Measurements from ENCODE around the gene FLNA.
"Not testable (repeated sequence)": the region's sequence is repeated elsewhere in the genome, so short reads cannot be mapped to it uniquely, and the experiment has no call there.

FLNA gene

GRCh38 chrX:154328646-154329045, 45.8 kb downstream of the FLNA start:
- DNase-seq: no peak

DNA sequence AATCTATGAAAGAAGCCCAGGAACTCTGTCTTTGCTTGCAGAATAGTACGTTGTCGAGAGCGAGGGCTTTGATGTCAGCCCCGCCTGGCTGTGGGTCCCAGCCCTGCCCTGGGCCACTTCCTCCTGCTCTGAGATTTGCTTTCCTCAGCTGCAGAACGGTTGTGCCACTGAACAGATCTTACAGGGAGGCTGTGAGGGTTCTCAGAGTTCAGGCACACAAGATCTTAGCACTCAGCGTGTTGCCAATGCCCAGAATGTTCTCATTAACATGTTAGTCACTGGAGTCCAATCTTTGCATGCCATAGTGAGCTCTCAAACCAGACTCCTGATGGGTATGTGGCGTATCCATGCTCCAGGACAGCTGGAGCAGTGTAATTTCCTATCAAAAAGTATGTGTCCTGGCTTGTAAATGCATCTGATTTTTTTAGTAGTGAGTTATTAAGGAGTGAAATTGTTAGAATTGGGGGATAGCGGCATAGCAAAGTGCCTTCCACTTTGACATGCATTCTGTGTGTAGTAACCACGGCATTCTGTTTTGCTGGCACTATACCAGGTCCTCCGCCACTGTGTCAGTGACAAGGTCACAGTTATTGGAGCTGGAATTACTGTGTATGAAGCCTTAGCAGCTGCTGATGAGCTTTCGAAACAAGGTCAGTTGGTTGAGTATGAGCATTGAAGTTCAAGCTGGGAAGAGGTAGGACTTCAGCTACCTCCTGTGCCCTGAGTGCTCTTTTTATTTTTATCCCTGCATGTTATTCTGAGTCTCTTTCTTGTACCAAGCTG, 47.2 kb downstream of the FLNA start:
- no peak for DNase-seq

GRCh38 chrX:154325541-154325940, 48.9 kb downstream of the FLNA start:
- DNase-seq: no peak

DNA sequence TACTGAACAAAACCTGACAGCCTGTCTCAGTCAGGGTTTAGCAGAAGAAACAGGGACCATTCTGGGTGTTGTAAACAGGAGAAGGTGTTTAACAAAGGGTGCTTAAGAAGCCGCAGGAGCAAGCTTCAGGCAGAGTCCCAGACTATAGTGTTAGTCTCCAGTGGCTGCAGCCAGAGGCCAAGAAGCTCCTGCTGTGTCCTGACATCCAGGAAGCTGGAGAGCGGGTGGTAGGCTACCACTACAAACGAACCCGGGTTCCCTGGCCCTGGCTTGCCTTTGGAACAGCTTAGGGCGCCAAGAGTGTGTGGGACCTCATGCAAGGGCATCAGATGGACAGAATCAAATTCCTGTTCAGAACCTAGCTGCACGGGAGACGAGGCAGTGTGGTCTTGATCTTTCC, 50.9 kb downstream of the FLNA start:
- DNase-seq: no peak

DNA sequence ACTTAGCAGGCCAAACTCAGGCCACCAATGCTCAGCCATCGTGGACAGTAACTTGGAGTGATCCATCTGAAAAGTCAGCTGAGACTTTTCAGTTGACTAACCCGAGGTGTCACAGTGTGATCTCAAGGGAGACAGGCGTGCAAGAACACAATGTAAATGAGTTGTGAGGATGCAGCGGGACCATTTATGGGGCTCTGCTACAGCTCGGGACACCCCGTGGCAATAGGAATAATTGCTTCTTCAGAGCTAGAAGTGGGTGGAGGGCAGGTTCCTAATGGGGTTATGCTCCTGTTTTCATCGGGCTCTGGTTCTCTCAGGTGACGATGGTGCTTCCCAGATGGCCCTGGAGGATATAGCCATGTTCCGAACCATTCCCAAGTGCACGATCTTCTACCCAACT, 51.5 kb downstream of the FLNA start:
- DNase-seq: no peak

DNA sequence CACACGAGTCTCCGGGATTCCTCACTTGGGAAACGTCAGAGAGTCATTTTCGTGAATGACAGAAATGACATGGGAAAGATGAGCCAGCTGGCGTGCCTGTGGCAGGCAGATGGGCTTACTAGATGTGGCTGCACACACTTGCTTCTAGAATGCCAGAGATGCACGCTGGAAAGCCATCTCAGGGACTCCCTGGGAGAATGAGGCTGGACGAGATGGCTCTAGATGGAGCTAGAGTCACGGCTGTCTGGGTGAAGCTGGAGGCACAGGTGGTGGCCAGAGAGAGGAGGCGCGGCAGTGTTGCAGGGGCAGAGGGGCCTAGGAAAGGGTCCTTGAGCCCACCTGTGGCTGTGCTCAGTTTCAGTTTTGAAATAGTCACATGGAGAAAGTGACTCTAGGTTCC, 52.8 kb downstream of the FLNA start:
- DNase-seq: no peak

DNA sequence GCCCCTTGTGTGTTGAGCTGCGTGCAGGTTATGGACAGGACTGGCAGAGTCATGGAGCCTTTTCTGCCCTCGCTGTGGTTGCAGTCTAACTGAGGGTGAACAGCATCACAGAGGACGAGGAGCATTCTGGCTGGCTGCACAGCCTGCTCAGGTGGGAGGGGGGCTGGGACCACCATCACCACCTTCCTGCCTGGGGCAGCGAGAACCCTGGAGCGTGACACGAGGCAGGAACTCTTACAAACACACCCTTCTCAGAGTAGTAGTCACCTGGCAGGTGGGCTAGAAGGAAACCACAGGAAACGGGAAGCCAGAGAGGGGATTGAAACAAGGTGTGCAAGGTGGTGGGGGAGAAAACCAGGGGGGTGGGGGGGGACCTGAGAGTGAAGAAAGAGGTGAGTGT, 53.3 kb downstream of the FLNA start:
- no peak for DNase-seq

DNA sequence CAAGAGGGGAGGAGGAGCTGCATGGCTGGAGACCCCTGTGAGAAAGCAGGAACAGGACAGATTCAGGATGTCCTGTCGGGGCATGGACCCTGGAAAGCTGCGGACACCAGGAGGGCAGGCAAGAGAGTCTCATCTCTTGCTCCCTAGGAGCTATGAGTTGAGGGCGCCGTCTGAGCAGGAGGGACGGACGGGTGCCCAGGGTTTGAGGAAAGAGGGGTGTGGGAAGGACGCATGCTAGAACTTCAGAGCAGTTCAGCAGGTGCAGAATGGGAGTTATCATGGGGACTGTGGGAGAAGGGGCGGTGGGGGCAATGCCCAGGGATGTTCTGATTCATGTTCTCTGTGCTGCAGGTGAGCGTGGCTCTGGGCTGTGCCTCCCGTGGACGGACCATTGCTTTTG, 54.0 kb downstream of the FLNA start:
- no peak for DNase-seq

GRCh38 chrX:154317391-154317995, 56.9 kb downstream of the FLNA start:
- DNase-seq: no peak

GRCh38 chrX:154315416-154315815, 59.0 kb downstream of the FLNA start:
- no peak for DNase-seq

DNA sequence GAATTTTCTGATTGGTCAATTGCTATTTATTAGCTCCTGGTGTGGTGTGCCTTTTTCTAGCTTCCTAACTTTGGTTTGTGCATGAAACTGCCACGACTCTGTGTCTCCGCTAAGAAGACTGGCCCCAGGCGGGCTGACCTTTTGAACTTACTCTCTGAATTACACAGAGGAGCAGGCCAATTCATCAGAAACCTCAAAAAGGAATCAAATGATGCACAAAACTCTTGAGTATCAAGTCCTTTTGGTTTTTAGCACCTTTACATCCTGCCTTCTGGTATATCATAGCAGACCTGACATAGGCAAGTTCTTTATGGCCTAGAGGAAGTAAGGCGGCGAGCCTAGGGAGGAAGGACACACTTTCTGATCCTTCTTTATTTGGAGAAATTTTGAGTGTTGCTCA, 61.3 kb downstream of the FLNA start:
- DNase-seq: no peak

- DNase-seq: no peak
Measured at GRCh38 chrX:154312116-154312515, 62.3 kb downstream of the FLNA start.

- no peak for DNase-seq
Measured at GRCh38 chrX:154310616-154311536, 63.6 kb downstream of the FLNA start.

- no peak for DNase-seq
Measured at GRCh38 chrX:154309041-154309775, 65.2 kb downstream of the FLNA start.

DNA sequence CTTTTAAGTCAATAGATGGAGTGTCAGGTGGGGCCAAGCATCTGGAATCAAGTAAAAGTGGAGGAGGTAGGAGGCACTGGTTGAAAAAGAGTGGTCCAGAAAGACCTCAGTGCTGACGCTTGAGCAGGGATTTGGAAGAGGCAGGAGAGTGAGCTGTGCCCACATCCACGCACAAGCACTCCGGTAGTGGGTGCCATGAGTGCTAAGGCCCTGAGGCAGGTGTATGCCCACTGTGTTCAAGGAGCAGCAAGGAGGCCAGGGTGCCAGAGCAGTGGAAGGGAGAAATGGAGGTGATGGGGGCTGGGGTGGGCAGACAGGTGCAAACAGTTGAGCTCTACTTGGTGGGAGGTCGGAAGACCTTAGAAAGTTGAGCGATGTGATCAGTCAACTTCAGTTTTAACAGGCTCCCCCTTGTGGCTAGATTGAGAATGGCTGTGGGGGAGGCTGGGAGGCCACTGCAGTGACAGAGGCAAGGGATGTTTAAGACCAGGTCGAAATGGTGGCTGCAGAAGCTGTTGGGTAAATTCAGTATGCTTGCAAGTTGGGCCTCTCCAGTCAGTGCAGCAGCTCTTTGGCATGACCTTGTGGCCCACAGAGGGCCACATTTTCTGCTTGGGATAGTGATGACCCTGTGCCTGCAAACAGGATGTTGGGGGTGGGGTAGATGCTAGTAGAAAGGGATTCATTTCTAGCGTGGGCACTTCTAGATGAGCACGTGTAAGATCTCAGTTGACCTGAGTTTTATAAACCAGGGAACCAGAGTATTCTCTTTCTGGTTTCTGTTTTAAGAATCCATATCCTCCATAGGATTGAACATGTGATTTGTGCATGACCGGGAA, 66.1 kb downstream of the FLNA start:
- DNase-seq: peak; percentile 43

- DNase-seq: no peak
Measured at GRCh38 chrX:154307202-154307601, 67.2 kb downstream of the FLNA start.

- DNase-seq: no peak
Measured at GRCh38 chrX:154305541-154306205, 68.8 kb downstream of the FLNA start.

DNA sequence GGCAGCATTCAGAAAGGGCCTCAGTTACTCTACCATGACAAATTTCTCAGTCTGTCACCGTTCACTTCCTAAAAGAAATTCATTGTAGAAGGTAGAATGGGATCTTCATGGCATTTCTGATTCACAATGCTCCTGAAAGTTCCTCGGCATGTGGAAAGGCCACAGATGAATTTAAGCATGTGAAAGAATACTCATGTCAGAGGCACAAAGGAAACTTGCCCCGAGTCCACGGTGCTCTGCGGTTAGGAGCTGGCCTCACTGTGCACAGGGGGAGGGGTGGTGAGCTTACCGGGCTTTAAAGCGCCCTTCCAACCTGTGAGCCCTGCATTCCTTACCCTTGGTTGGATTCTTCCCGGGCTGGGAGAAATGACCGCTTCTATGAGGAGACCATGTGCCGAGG, 69.6 kb downstream of the FLNA start:
- no peak for DNase-seq

DNA sequence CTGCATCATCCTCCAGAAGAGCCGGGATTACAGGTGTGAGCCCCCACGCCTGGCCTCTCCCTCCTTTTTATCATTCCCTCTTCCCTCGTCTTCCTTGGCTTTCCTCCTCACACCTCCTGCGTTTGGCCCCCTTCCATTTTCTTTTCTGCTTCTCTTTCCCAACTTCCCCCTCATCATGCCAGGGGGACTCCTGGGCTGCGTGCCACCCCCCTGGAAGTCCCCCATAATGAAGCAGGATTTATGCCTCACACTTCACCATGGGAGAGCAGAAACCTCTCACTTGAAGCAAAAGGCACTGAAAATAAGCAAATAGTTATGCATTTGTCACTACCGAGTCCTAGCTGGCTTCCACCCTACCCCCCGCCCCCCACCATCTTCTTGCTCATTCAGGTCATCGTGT, 71.0 kb downstream of the FLNA start:
- DNase-seq: no peak

- DNase-seq: not testable (repeated sequence)
Measured at GRCh38 chrX:154302998-154303397, 71.4 kb downstream of the FLNA start.

DNA sequence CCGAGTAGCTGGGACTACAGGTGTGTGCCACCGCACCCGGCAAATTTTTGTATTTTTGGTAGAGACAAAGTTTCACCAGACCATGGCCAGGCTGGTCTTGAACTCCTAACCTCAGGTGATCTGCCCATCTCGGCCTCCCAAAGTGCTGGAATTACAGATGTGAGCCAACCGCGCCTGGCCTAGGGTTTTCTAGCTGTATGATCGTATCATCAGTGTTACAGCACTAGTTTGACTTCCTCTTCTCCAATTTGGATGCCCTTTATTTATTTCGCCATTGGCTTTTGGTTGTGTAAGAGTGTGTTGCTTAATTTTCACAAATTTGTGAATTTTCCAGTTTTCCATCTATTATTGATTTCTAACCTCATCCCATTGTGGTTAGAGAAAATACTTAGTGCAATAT, 73.6 kb downstream of the FLNA start:
- no peak for DNase-seq

All from NCI-H1048 (cell line).